ENCODE measurements around the gene RXRA.

- TF ChIP-seq, protein P1, sequence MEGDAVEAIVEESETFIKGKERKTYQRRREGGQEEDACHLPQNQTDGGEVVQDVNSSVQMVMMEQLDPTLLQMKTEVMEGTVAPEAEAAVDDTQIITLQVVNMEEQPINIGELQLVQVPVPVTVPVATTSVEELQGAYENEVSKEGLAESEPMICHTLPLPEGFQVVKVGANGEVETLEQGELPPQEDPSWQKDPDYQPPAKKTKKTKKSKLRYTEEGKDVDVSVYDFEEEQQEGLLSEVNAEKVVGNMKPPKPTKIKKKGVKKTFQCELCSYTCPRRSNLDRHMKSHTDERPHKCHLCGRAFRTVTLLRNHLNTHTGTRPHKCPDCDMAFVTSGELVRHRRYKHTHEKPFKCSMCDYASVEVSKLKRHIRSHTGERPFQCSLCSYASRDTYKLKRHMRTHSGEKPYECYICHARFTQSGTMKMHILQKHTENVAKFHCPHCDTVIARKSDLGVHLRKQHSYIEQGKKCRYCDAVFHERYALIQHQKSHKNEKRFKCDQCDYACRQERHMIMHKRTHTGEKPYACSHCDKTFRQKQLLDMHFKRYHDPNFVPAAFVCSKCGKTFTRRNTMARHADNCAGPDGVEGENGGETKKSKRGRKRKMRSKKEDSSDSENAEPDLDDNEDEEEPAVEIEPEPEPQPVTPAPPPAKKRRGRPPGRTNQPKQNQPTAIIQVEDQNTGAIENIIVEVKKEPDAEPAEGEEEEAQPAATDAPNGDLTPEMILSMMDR (IDR thresholded peaks at IDR 0.05; ENCODE audit: insufficient read depth, low read depth, low read length), result no peak
- TF ChIP-seq EZH2 (IDR thresholded peaks at IDR 0.05; ENCODE audit: insufficient read depth, low read length), result no peak
Measured at GRCh38 chr9:134302130-134302817, 24.0 kb upstream of the RXRA start.

All from astrocyte (in vitro differentiated cells and primary cell).